ENCODE data around the gene FOXL2NB.

FOXL2NB gene

GRCh38 chr3:138936741-138937689, 10.0 kb upstream of the FOXL2NB start:
- Mint-ChIP-seq H3K4me1 (peaks cover 30% of the 10 kb centered on the region), H3K36me3 (no peaks in the 10 kb centered on the region), H3K4me3 (peak overlapping the region; percentile 54), H3K9me3 (no peaks in the 10 kb centered on the region), H3K27ac (peak overlapping the region; percentile 64), H3K27me3 (peaks cover 93% of the 10 kb centered on the region)
- CTCF ChIA-PET = interaction anchor here (0.9 to 6.7 kb wide), 16 partner anchors 10 to 590 kb away, joined by 3 to 70 read pairs (median 6); partner anchors contain the start of genes CEP70, FOXL2, FOXL2NB and PIK3CB
- DNase-seq = no peak

GRCh38 chr3:138937690-138938055, 9.3 kb upstream of the FOXL2NB start:
- no peak overlapping the region for H3K4me3 Mint-ChIP-seq
- H3K27ac Mint-ChIP-seq = peak overlapping the region; percentile 19

GRCh38 chr3:138938056-138938876, 8.8 kb upstream of the FOXL2NB start:
- H3K9me3 Mint-ChIP-seq = no peaks in the 10 kb centered on the region
- no peaks in the 10 kb centered on the region for H3K36me3 Mint-ChIP-seq
- no peak overlapping the region for H3K4me3 Mint-ChIP-seq
- no peak for DNase-seq
- CTCF ChIA-PET = interaction anchor here (1.7 kb wide), 1 partner anchor 9 kb away, joined by 10 read pairs; the partner anchor contains the start of genes FOXL2 and FOXL2NB
- peaks cover 96% of the 10 kb centered on the region for H3K27me3 Mint-ChIP-seq
- peak overlapping the region; percentile 24 for H3K27ac Mint-ChIP-seq
- H3K4me1 Mint-ChIP-seq = peaks cover 30% of the 10 kb centered on the region

More at GRCh38 chr3:138937690-138938055, 9.3 kb upstream of the FOXL2NB start:
- Mint-ChIP-seq H3K36me3 (no peaks in the 10 kb centered on the region), H3K9me3 (no peaks in the 10 kb centered on the region), H3K27me3 (peaks cover 96% of the 10 kb centered on the region), H3K4me1 (peaks cover 30% of the 10 kb centered on the region)
- DNase-seq = no peak
- CTCF ChIA-PET = interaction anchor here (1.7 to 6.7 kb wide), 2 partner anchors 9 to 13 kb away, joined by 10 to 70 read pairs; partner anchors contain the start of genes FOXL2 and FOXL2NB

- Mint-ChIP-seq H3K27me3 (peaks cover 97% of the 10 kb centered on the region), H3K4me3 (no peak overlapping the region), H3K9me3 (no peaks in the 10 kb centered on the region), H3K27ac (no peak overlapping the region), H3K4me1 (peaks cover 37% of the 10 kb centered on the region), H3K36me3 (no peaks in the 10 kb centered on the region)
- no peak for DNase-seq
- CTCF ChIA-PET = interaction anchor here (1.7 kb wide), 1 partner anchor 8 kb away, joined by 10 read pairs; the partner anchor contains the start of genes FOXL2 and FOXL2NB
Observed at GRCh38 chr3:138938877-138939560, 8.0 kb upstream of the FOXL2NB start.

GRCh38 chr3:138939561-138940241, 7.3 kb upstream of the FOXL2NB start:
- peaks cover 97% of the 10 kb centered on the region for H3K27me3 Mint-ChIP-seq
- H3K27ac Mint-ChIP-seq = no peak overlapping the region
- no peak overlapping the region for H3K4me3 Mint-ChIP-seq
- no peaks in the 10 kb centered on the region for H3K9me3 Mint-ChIP-seq
- CTCF ChIA-PET = interaction anchor here (1.5 to 2.2 kb wide), 3 partner anchors 13 to 391 kb away, joined by 5 to 7 read pairs (median 6); no protein-coding TSS in a partner anchor
- H3K36me3 Mint-ChIP-seq = no peaks in the 10 kb centered on the region
- DNase-seq = no peak
- peaks cover 44% of the 10 kb centered on the region for H3K4me1 Mint-ChIP-seq

- peaks cover 100% of the 10 kb centered on the region for H3K27me3 Mint-ChIP-seq
- H3K36me3 Mint-ChIP-seq = peaks cover 3% of the 10 kb centered on the region
- H3K27ac Mint-ChIP-seq = no peak overlapping the region
- no peaks in the 10 kb centered on the region for H3K9me3 Mint-ChIP-seq
- CTCF ChIA-PET = interaction anchor here (1.0 to 2.2 kb wide), 4 partner anchors 13 to 390 kb away, joined by 3 to 7 read pairs (median 6); no protein-coding TSS in a partner anchor
- H3K4me3 Mint-ChIP-seq = no peak overlapping the region
- peaks cover 51% of the 10 kb centered on the region for H3K4me1 Mint-ChIP-seq
- no peak for DNase-seq
Observed at GRCh38 chr3:138940446-138940845, 6.6 kb upstream of the FOXL2NB start.

GRCh38 chr3:138941259-138941885, 5.6 kb upstream of the FOXL2NB start:
- Mint-ChIP-seq H3K4me3 (no peak overlapping the region), H3K9me3 (no peaks in the 10 kb centered on the region), H3K4me1 (peaks cover 46% of the 10 kb centered on the region), H3K27ac (no peak overlapping the region), H3K36me3 (peaks cover 3% of the 10 kb centered on the region), H3K27me3 (peaks cover 100% of the 10 kb centered on the region)
- DNase-seq = peak; percentile 44
- CTCF ChIA-PET = interaction anchor here (0.7 to 2.2 kb wide), 5 partner anchors 12 to 389 kb away, joined by 3 to 7 read pairs (median 5); no protein-coding TSS in a partner anchor

- Mint-ChIP-seq H3K4me1 (peaks cover 44% of the 10 kb centered on the region), H3K27ac (no peak overlapping the region), H3K9me3 (no peaks in the 10 kb centered on the region), H3K4me3 (no peak overlapping the region), H3K36me3 (peaks cover 3% of the 10 kb centered on the region), H3K27me3 (peaks cover 100% of the 10 kb centered on the region)
- DNase-seq = no peak
- CTCF ChIA-PET = no interaction called here
Observed at GRCh38 chr3:138942271-138942670, 4.7 kb upstream of the FOXL2NB start.

GRCh38 chr3:138942861-138943623, 4.0 kb upstream of the FOXL2NB start:
- H3K4me1 Mint-ChIP-seq = peaks cover 45% of the 10 kb centered on the region
- CTCF ChIA-PET = no interaction called here
- DNase-seq = no peak
- H3K9me3 Mint-ChIP-seq = no peaks in the 10 kb centered on the region
- H3K27me3 Mint-ChIP-seq = peaks cover 100% of the 10 kb centered on the region
- H3K27ac Mint-ChIP-seq = peak overlapping the region; percentile 29
- H3K36me3 Mint-ChIP-seq = peaks cover 3% of the 10 kb centered on the region
- H3K4me3 Mint-ChIP-seq = no peak overlapping the region

- H3K27me3 Mint-ChIP-seq = peaks cover 100% of the 10 kb centered on the region
- DNase-seq = no peak
- no peaks in the 10 kb centered on the region for H3K9me3 Mint-ChIP-seq
- H3K4me1 Mint-ChIP-seq = peaks cover 40% of the 10 kb centered on the region
- H3K27ac Mint-ChIP-seq = peak overlapping the region; percentile 67
- peaks cover 3% of the 10 kb centered on the region for H3K36me3 Mint-ChIP-seq
- peak overlapping the region; percentile 26 for H3K4me3 Mint-ChIP-seq
- CTCF ChIA-PET = interaction anchor here (0.9 kb wide), 1 partner anchor 8 kb away, joined by 3 read pairs; no protein-coding TSS in a partner anchor
Observed at GRCh38 chr3:138943724-138944653, 3.0 kb upstream of the FOXL2NB start.

GRCh38 chr3:138944654-138944928, 2.4 kb upstream of the FOXL2NB start:
- Mint-ChIP-seq H3K27ac (peak overlapping the region; percentile 67), H3K27me3 (peaks cover 100% of the 10 kb centered on the region), H3K36me3 (peaks cover 3% of the 10 kb centered on the region), H3K9me3 (no peaks in the 10 kb centered on the region), H3K4me3 (no peak overlapping the region), H3K4me1 (peaks cover 43% of the 10 kb centered on the region)
- CTCF ChIA-PET = interaction anchor here (0.9 kb wide), 1 partner anchor 9 kb away, joined by 3 read pairs; no protein-coding TSS in a partner anchor
- DNase-seq = no peak
